HepG2 (cell line): ENCODE data around the gene PHRF1. TPM values are rescaled to one million over a fixed set of nuclear protein-coding genes. Genes with fewer than 3 reads are reported as not detected.

Source experiments
- ARNTL ChIP-seq: sonication (generic); formaldehyde crosslinking; IDR thresholded peaks from 2 replicates; pipeline ENCODE4 v1.4.0; 2020; ENCODE audit warnings: mild to moderate bottlenecking, missing genetic modification reagents
- E2F2 ChIP-seq: sonication (generic); formaldehyde crosslinking; IDR thresholded peaks from 2 replicates; pipeline ENCODE4 v1.4.0; 2020; ENCODE audit warnings: missing genetic modification reagents, borderline replicate concordance
- ELF1 ChIP-seq: sonication (generic); formaldehyde crosslinking; IDR thresholded peaks from 2 replicates; pipeline ENCODE4 v1.4.0; 2020; ENCODE audit warnings: missing genetic modification reagents
- GATAD2A ChIP-seq: IDR thresholded peaks from 2 replicates; pipeline ENCODE4 v1.6.1; 2016
- GTF3A ChIP-seq: sonication (generic); formaldehyde crosslinking; conservative IDR thresholded peaks from 2 replicates; pipeline ENCODE4 v1.4.0; 2020; ENCODE audit warnings: mild to moderate bottlenecking, missing genetic modification reagents
- HMGXB4 ChIP-seq, 2 experiments: sonication (generic) in 1 of 2; formaldehyde crosslinking in 1 of 2; IDR thresholded peaks; 2 replicates each; pipeline versions ENCODE4 v1.4.0 to v1.6.1; 2018 to 2020; ENCODE audit warnings: missing genetic modification reagents in 2 of 2, borderline replicate concordance in 1 of 2, low read depth in 1 of 2, mild to moderate bottlenecking in 1 of 2, missing biosample characterization in 1 of 2
- KLF11 ChIP-seq: IDR thresholded peaks from 2 replicates; pipeline ENCODE4 v1.6.1; 2016; ENCODE audit warnings: missing compliant biosample characterization
- LCORL ChIP-seq, 2 experiments: fragments of 450-650 bp in 1 of 2; sonication (generic) in 1 of 2; formaldehyde crosslinking in 1 of 2; IDR thresholded peaks; 2 replicates each; pipeline versions ENCODE4 v1.5.0 to v1.6.1; 2017 to 2020; ENCODE audit warnings: antibody characterized with exemption in 1 of 2, missing genetic modification reagents in 1 of 2
- PHF8 ChIP-seq: sonication (generic); formaldehyde crosslinking; IDR thresholded peaks from 2 replicates; pipeline ENCODE4 v1.5.0; 2020; ENCODE audit warnings: missing genetic modification reagents
- POLR2A ChIP-seq, 2 experiments: IDR thresholded peaks; 2 replicates each; pipeline ENCODE4 v1.6.1; 2011; ENCODE audit warnings: low read depth in 2 of 2, low read length in 2 of 2, mild to moderate bottlenecking in 1 of 2, moderate library complexity in 1 of 2; ENCODE audit not compliant: insufficient read depth in 1 of 2
- PTBP1 ChIP-seq: fragments of 200-400 bp; formaldehyde crosslinking; IDR thresholded peaks from 2 replicates; pipeline ENCODE4 v1.6.1; 2018; ENCODE audit warnings: low read length, low read depth; ENCODE audit not compliant: poor library complexity, severe bottlenecking
- TFDP2 ChIP-seq: sonication (generic); formaldehyde crosslinking; IDR thresholded peaks from 2 replicates; pipeline ENCODE4 v1.4.0; 2020; ENCODE audit warnings: missing genetic modification reagents
- ZNF121 ChIP-seq: sonication (generic); formaldehyde crosslinking; IDR thresholded peaks from 2 replicates; pipeline ENCODE4 v1.5.0; 2020; ENCODE audit warnings: mild to moderate bottlenecking, missing genetic modification reagents
- ZNF230 ChIP-seq: sonication (generic); formaldehyde crosslinking; IDR thresholded peaks from 2 replicates; pipeline ENCODE4 v1.4.0; 2020; ENCODE audit warnings: mild to moderate bottlenecking, missing genetic modification reagents
- ZNF512 ChIP-seq: sonication (generic); formaldehyde crosslinking; IDR thresholded peaks from 2 replicates; pipeline ENCODE4 v1.4.0; 2020; ENCODE audit warnings: mild to moderate bottlenecking, missing genetic modification reagents
- ZNF550 ChIP-seq: sonication (generic); formaldehyde crosslinking; IDR thresholded peaks from 2 replicates; pipeline ENCODE4 v1.4.0; 2020; ENCODE audit warnings: mild to moderate bottlenecking, missing genetic modification reagents, borderline replicate concordance
- polyA plus RNA-seq, 8 experiments: library from polyadenylated mRNA; depleted of rRNA in 3 of 8; stranded (reverse) in 7 of 8; unstranded in 1 of 8; fragments of >200 nt; fragmentation: Illumina TruSeq in 4 of 8; extraction: Trizol in 4 of 8; gene quantifications; 2 replicates each; pipeline versions ENCODE4 v1.2.1 to v1.2.3, GENCODE V29; 2011 to 2016; ENCODE audit warnings: low read depth in 4 of 8, missing spikeins in 1 of 8, mixed read lengths in 1 of 8; ENCODE audit not compliant: insufficient read depth in 1 of 8
- total RNA-seq, 5 experiments: library from RNA; depleted of rRNA; stranded (reverse); fragments of >200 nt; fragmentation: Illumina TruSeq; extraction: Trizol; gene quantifications; 2 replicates each; pipeline ENCODE4 v1.2.3, GENCODE V29; 2016; ENCODE audit warnings: low read depth in 1 of 5
- TF ChIP-seq, protein P1 (sequence below): sonication (generic); formaldehyde crosslinking; IDR thresholded peaks from 2 replicates; pipeline ENCODE4 v1.8.0; 2022; ENCODE audit warnings: low read depth, missing genetic modification reagents
- TF ChIP-seq, protein P2 (sequence below): sonication (generic); formaldehyde crosslinking; conservative IDR thresholded peaks from 2 replicates; pipeline ENCODE4 v1.8.0; 2022; ENCODE audit warnings: mild to moderate bottlenecking, moderate library complexity, missing genetic modification reagents

PHRF1 gene
- total and polyA plus RNA-seq, 2 of the 13 experiments (the other 11 are each of a cell fraction or from before 2014, with no cell fraction given) = 8.2 to 16.7 TPM

DNA sequence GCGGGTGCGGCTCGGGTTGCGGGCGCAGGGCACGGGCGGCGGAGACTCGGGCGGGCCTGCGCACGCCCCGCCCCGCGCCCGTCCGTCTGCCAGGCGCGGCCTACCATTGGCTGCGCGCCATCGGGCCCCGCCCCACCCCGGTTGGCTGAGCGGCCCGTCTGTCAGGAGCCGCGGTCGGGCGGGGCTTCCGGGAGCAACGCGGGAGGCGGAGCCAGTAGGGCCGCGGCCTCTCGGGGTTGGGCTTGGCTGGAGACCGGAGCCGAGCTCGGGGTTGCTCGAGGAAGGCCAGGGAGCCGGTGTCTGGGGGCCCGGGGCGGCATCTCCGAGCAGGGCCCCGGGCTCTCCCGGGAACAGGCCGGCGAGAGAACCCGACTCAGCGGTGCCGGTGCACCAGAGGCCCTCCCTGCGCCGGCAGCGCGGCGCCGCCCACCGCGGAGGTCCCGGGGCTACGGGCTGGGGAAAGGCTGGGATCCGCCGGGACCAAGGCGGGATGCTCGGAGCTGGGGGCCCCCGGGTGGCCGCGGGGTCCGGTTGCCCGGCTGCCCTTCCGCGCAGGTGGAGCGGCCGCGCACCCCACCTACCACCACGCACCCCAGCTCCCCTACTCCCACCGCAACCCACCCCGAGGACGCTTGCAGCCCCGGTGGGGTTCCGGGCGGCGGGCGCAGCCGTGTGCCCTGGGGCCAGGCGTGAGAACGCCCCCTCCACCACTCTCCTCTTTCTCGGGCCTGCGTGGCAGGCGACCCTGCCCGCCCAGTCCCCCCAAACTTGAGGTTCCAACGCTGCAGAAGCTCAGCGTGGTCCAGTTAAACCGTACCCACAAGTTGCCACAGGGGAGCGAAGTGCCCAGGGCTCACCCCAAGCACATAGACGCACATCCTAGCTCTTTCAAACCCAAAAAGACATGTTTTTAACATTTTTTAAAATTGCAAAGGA, 40.5 kb upstream of the PHRF1 start, which contains the start of gene HRAS (continued):
- TF ChIP-seq ZNF550 (0 out of 2 replicates have a peak, but pooled peaks have one; percentile 49), ZNF230 (CRISPR knock-in tag) (0 out of 2 replicates have a peak, but pooled peaks have one; percentile 46), POLR2A (IDR thresholded peaks at IDR 0.05; ENCODE audit: insufficient read depth in 1 of 2, low read depth in 2 of 2, low read length in 2 of 2) (peak in 1 of 2 experiments; percentile 44; a peak in 1 of 4 replicates), PHF8 (CRISPR knock-in tag) (peak; percentile 75), E2F2 (CRISPR knock-in tag) (no peak), TFDP2 (CRISPR knock-in tag) (peak; percentile 54), PTBP1 (no peak), GATAD2A (0 out of 2 replicates have a peak, but pooled peaks have one; percentile 1), LCORL (IDR thresholded peaks at IDR 0.05) (no peak), LCORL (CRISPR knock-in tag; IDR thresholded peaks at IDR 0.05) (peak; percentile 10; the same call in 1 of the 2 replicates), KLF11 (CRISPR knock-in tag) (no peak; the same call in 1 of the 2 replicates), ARNTL (peak; percentile 64; the same call in 1 of the 2 replicates), ZNF512 (CRISPR knock-in tag) (no peak), ELF1 (CRISPR knock-in tag) (peak; percentile 82), HMGXB4 (CRISPR knock-in tag; IDR thresholded peaks at IDR 0.05; ENCODE audit: borderline replicate concordance in 1 of 2, low read depth in 1 of 2) (peak in 1 of 2 experiments; percentile 57; a peak in 3 of 4 replicates), GTF3A (CRISPR knock-in tag) (0 out of 2 replicates have a peak, but pooled peaks have one; percentile 17), ZNF121 (no peak)
- TF ChIP-seq, protein P1, sequence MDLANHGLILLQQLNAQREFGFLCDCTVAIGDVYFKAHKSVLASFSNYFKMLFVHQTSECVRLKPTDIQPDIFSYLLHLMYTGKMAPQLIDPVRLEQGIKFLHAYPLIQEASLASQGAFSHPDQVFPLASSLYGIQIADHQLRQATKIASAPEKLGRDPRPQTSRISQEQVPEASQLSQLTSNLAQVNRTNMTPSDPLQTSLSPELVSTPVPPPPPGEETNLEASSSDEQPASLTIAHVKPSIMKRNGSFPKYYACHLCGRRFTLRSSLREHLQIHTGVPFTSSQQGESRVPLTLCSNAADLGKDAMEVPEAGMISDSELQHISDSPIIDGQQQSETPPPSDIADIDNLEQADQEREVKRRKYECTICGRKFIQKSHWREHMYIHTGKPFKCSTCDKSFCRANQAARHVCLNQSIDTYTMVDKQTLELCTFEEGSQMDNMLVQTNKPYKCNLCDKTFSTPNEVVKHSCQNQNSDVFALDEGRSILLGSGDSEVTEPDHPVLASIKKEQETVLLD (CRISPR knock-in tag) = peak; percentile 75
- TF ChIP-seq, protein P2, sequence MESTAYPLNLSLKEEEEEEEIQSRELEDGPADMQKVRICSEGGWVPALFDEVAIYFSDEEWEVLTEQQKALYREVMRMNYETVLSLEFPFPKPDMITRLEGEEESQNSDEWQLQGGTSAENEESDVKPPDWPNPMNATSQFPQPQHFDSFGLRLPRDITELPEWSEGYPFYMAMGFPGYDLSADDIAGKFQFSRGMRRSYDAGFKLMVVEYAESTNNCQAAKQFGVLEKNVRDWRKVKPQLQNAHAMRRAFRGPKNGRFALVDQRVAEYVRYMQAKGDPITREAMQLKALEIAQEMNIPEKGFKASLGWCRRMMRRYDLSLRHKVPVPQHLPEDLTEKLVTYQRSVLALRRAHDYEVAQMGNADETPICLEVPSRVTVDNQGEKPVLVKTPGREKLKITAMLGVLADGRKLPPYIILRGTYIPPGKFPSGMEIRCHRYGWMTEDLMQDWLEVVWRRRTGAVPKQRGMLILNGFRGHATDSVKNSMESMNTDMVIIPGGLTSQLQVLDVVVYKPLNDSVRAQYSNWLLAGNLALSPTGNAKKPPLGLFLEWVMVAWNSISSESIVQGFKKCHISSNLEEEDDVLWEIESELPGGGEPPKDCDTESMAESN (CRISPR knock-in tag) = 0 out of 2 replicates have a peak, but pooled peaks have one; percentile 57
